Neural progenitor cell (in vitro differentiated cells): ENCODE data around the gene COL8A1.

Experiments used
- CTCF ChIP-seq: fragments of 200-600 bp; sonication (generic); IDR thresholded peaks from 2 replicates; pipeline ENCODE4 v1.5.1; 2017; ENCODE audit warnings: antibody characterized with exemption, mild to moderate bottlenecking
- EZH2 ChIP-seq: fragments of 200-600 bp; sonication (generic); IDR thresholded peaks from 2 replicates; pipeline ENCODE4 v1.6.1; 2017; ENCODE audit warnings: antibody characterized with exemption, mild to moderate bottlenecking, moderate library complexity
- EZH2phosphoT487 ChIP-seq: fragments of 200-600 bp; sonication (generic); IDR thresholded peaks from 2 replicates; pipeline ENCODE4 v1.6.1; 2017; ENCODE audit warnings: antibody characterized with exemption

GRCh38 chr3:99662838-99663570, 24.6 kb downstream of the COL8A1 start:
- TF ChIP-seq CTCF, result no peak
- TF ChIP-seq EZH2, result no peak
- no peak for TF ChIP-seq EZH2phosphoT487
